HepG2 (cell line): ENCODE data around the gene BHLHE23. TPM values are rescaled to one million over a fixed set of nuclear protein-coding genes. Genes with fewer than 3 reads are reported as not detected.
A peak's percentile ranks its signal among the peaks of the same experiment; 100 is the strongest.

Experiments used
- ARNTL ChIP-seq: sonication (generic); formaldehyde crosslinking; IDR thresholded peaks from 2 replicates; pipeline ENCODE4 v1.4.0; 2020; ENCODE audit warnings: mild to moderate bottlenecking, missing genetic modification reagents
- ATF7-NPFF ChIP-seq: sonication (generic); formaldehyde crosslinking; IDR thresholded peaks from 2 replicates; pipeline ENCODE4 v1.8.1; 2023; ENCODE audit warnings: mild to moderate bottlenecking, low read depth, missing genetic modification reagents, moderate library complexity
- FOXA1 ChIP-seq, 2 experiments: fragments of 450-650 bp in 1 of 2; sonication (generic) in 1 of 2; formaldehyde crosslinking in 1 of 2; IDR thresholded peaks; 2 replicates each; pipeline versions ENCODE4 v1.4.0 to v1.6.1; 2016 to 2020; ENCODE audit warnings: missing genetic modification reagents in 1 of 2
- HOXD1 ChIP-seq: sonication (generic); formaldehyde crosslinking; IDR thresholded peaks from 2 replicates; pipeline ENCODE4 v1.5.0; 2020; ENCODE audit warnings: missing genetic modification reagents
- KDM1A ChIP-seq: IDR thresholded peaks from 2 replicates; pipeline ENCODE4 v1.6.1; 2016; ENCODE audit warnings: missing compliant biosample characterization
- MAFK ChIP-seq, 2 experiments: IDR thresholded peaks in 1 of 2; conservative IDR thresholded peaks in 1 of 2; 2 replicates each; pipeline ENCODE4 v1.6.1; 2011; ENCODE audit warnings: improper control_type of control experiment in 2 of 2, low read length in 2 of 2
- NFATC3 ChIP-seq: sonication (generic); formaldehyde crosslinking; IDR thresholded peaks from 2 replicates; pipeline ENCODE4 v1.5.1; 2020; ENCODE audit warnings: mild to moderate bottlenecking, missing genetic modification reagents
- NFYC ChIP-seq: IDR thresholded peaks from 2 replicates; pipeline ENCODE4 v1.6.1; 2016; ENCODE audit warnings: missing genetic modification reagents, missing compliant biosample characterization
- SP2 ChIP-seq: sonication (generic); formaldehyde crosslinking; IDR thresholded peaks from 2 replicates; pipeline ENCODE4 v1.5.1; 2020; ENCODE audit warnings: mild to moderate bottlenecking, missing genetic modification reagents
- TMF1 ChIP-seq: sonication (generic); formaldehyde crosslinking; IDR thresholded peaks from 2 replicates; pipeline ENCODE4 v1.8.1; 2022; ENCODE audit warnings: low read depth, missing genetic modification reagents
- YY1 ChIP-seq: IDR thresholded peaks from 2 replicates; pipeline ENCODE4 v1.6.1; 2011; ENCODE audit warnings: low read length, low read depth, moderate library complexity, mild to moderate bottlenecking; ENCODE audit not compliant: insufficient read depth, insufficient replicate concordance
- ZFP62 ChIP-seq: sonication (generic); formaldehyde crosslinking; IDR thresholded peaks from 2 replicates; pipeline ENCODE4 v1.4.0; 2020; ENCODE audit warnings: missing genetic modification reagents
- ZNF296 ChIP-seq: sonication (generic); formaldehyde crosslinking; conservative IDR thresholded peaks from 2 replicates; pipeline ENCODE4 v1.5.0; 2020; ENCODE audit warnings: mild to moderate bottlenecking, missing genetic modification reagents
- ZNF383 ChIP-seq: sonication (generic); formaldehyde crosslinking; IDR thresholded peaks from 2 replicates; pipeline ENCODE4 v1.4.0; 2020; ENCODE audit warnings: missing genetic modification reagents, mild to moderate bottlenecking, borderline replicate concordance
- ZNF432 ChIP-seq: sonication (generic); formaldehyde crosslinking; IDR thresholded peaks from 2 replicates; pipeline ENCODE4 v1.5.0; 2020; ENCODE audit warnings: missing genetic modification reagents, mild to moderate bottlenecking, borderline replicate concordance
- ZNF772 ChIP-seq: sonication (generic); formaldehyde crosslinking; IDR thresholded peaks from 2 replicates; pipeline ENCODE4 v1.5.0; 2020; ENCODE audit warnings: mild to moderate bottlenecking, missing genetic modification reagents
- polyA plus RNA-seq, 8 experiments: library from polyadenylated mRNA; depleted of rRNA in 3 of 8; stranded (reverse) in 7 of 8; unstranded in 1 of 8; fragments of >200 nt; fragmentation: Illumina TruSeq in 4 of 8; extraction: Trizol in 4 of 8; gene quantifications; 2 replicates each; pipeline versions ENCODE4 v1.2.1 to v1.2.3, GENCODE V29; 2011 to 2016; ENCODE audit warnings: low read depth in 4 of 8, missing spikeins in 1 of 8, mixed read lengths in 1 of 8; ENCODE audit not compliant: insufficient read depth in 1 of 8
- total RNA-seq, 5 experiments: library from RNA; depleted of rRNA; stranded (reverse); fragments of >200 nt; fragmentation: Illumina TruSeq; extraction: Trizol; gene quantifications; 2 replicates each; pipeline ENCODE4 v1.2.3, GENCODE V29; 2016; ENCODE audit warnings: low read depth in 1 of 5
- TF ChIP-seq, protein P1 (sequence below): sonication (generic); formaldehyde crosslinking; IDR thresholded peaks from 2 replicates; pipeline ENCODE4 v1.8.1; 2023; ENCODE audit warnings: mild to moderate bottlenecking, missing genetic modification reagents
- TF ChIP-seq, protein P2 (sequence below): sonication (generic); formaldehyde crosslinking; conservative IDR thresholded peaks from 2 replicates; pipeline ENCODE4 v1.8.0; 2022; ENCODE audit warnings: mild to moderate bottlenecking, moderate library complexity, missing genetic modification reagents
- TF ChIP-seq, protein P3 (sequence below): sonication (generic); formaldehyde crosslinking; IDR thresholded peaks from 2 replicates; pipeline ENCODE4 v1.5.0; 2020; ENCODE audit warnings: mild to moderate bottlenecking, missing genetic modification reagents, moderate library complexity
- TF ChIP-seq, protein P4 (sequence below): sonication (generic); formaldehyde crosslinking; IDR thresholded peaks from 2 replicates; pipeline ENCODE4 v1.9.0; 2021; ENCODE audit warnings: missing genetic modification reagents, borderline replicate concordance

Gene BHLHE23
- total and polyA plus RNA-seq, 2 of the 13 experiments (the other 11 are each of a cell fraction or from before 2014, with no cell fraction given), result not detected

DNA sequence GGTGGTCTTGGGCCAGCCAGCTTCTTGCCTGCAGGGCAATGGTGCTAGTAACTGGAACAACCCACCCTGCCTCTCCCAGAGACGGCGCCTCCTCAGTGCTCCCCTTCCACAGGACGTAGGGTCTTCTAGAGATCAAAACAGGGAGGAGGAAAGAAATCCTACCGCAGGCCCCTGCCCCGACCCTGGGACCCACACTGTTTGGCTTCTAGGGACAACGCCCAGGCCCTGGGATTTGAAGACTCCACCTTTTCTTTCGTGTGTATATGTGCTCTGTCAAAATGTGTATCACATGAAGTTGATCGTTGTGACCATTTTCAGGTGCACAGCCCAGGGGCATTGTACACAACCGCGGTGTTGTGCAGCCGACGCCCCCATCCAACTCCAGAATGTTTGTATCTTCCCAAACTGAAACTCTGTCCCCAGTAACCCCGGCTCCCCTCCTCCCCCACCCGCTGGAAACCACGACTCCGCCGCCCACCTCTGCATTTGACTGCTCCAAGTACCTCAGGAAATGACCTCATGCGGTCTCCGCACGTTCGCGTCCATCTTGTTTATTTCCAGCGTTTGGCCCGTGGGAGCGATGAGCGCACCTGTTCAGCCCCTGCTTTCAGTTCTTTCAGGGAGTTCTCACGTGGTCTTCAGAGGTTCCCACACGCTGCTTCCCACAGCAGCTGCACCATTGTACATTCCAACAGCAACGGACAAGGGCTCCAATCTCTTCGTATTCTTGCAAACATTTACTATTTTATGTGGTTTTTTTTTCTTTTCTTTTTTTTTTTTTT, 3.4 kb upstream of the BHLHE23 start (continued):
- TF ChIP-seq ARNTL (no peak), NFATC3 (CRISPR knock-in tag) (no peak), KDM1A (CRISPR knock-in tag) (no peak), ZNF383 (CRISPR knock-in tag) (no peak), ZFP62 (CRISPR knock-in tag) (no peak), SP2 (CRISPR knock-in tag) (no peak), NFYC (CRISPR knock-in tag) (no peak), HOXD1 (CRISPR knock-in tag) (no peak), ATF7-NPFF (CRISPR knock-in tag) (no peak), FOXA1 (IDR thresholded peaks at IDR 0.05) (no peak), FOXA1 (CRISPR knock-in tag; IDR thresholded peaks at IDR 0.05) (0 out of 2 replicates have a peak, but pooled peaks have one; percentile 13), ZNF772 (no peak), TMF1 (CRISPR knock-in tag) (no peak), ZNF296 (CRISPR knock-in tag) (no peak), YY1 (peak; percentile 42), MAFK (conservative IDR thresholded peaks at IDR 0.05 in 1 of 2, IDR thresholded peaks at IDR 0.05 in 1 of 2; ENCODE audit: low read length in 2 of 2) (no peak), ZNF432 (CRISPR knock-in tag) (no peak)
- TF ChIP-seq, protein P1, sequence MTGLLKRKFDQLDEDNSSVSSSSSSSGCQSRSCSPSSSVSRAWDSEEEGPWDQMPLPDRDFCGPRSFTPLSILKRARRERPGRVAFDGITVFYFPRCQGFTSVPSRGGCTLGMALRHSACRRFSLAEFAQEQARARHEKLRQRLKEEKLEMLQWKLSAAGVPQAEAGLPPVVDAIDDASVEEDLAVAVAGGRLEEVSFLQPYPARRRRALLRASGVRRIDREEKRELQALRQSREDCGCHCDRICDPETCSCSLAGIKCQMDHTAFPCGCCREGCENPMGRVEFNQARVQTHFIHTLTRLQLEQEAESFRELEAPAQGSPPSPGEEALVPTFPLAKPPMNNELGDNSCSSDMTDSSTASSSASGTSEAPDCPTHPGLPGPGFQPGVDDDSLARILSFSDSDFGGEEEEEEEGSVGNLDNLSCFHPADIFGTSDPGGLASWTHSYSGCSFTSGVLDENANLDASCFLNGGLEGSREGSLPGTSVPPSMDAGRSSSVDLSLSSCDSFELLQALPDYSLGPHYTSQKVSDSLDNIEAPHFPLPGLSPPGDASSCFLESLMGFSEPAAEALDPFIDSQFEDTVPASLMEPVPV (CRISPR knock-in tag), result 0 out of 2 replicates have a peak, but pooled peaks have one; percentile 7
- TF ChIP-seq, protein P2, sequence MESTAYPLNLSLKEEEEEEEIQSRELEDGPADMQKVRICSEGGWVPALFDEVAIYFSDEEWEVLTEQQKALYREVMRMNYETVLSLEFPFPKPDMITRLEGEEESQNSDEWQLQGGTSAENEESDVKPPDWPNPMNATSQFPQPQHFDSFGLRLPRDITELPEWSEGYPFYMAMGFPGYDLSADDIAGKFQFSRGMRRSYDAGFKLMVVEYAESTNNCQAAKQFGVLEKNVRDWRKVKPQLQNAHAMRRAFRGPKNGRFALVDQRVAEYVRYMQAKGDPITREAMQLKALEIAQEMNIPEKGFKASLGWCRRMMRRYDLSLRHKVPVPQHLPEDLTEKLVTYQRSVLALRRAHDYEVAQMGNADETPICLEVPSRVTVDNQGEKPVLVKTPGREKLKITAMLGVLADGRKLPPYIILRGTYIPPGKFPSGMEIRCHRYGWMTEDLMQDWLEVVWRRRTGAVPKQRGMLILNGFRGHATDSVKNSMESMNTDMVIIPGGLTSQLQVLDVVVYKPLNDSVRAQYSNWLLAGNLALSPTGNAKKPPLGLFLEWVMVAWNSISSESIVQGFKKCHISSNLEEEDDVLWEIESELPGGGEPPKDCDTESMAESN (CRISPR knock-in tag), result no peak
- TF ChIP-seq, protein P3, sequence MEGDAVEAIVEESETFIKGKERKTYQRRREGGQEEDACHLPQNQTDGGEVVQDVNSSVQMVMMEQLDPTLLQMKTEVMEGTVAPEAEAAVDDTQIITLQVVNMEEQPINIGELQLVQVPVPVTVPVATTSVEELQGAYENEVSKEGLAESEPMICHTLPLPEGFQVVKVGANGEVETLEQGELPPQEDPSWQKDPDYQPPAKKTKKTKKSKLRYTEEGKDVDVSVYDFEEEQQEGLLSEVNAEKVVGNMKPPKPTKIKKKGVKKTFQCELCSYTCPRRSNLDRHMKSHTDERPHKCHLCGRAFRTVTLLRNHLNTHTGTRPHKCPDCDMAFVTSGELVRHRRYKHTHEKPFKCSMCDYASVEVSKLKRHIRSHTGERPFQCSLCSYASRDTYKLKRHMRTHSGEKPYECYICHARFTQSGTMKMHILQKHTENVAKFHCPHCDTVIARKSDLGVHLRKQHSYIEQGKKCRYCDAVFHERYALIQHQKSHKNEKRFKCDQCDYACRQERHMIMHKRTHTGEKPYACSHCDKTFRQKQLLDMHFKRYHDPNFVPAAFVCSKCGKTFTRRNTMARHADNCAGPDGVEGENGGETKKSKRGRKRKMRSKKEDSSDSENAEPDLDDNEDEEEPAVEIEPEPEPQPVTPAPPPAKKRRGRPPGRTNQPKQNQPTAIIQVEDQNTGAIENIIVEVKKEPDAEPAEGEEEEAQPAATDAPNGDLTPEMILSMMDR (CRISPR knock-in tag), result no peak
- TF ChIP-seq, protein P4, sequence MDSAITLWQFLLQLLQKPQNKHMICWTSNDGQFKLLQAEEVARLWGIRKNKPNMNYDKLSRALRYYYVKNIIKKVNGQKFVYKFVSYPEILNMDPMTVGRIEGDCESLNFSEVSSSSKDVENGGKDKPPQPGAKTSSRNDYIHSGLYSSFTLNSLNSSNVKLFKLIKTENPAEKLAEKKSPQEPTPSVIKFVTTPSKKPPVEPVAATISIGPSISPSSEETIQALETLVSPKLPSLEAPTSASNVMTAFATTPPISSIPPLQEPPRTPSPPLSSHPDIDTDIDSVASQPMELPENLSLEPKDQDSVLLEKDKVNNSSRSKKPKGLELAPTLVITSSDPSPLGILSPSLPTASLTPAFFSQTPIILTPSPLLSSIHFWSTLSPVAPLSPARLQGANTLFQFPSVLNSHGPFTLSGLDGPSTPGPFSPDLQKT, result no peak
